Activated T-cell treated with anti-CD3 and anti-CD28 coated beads for 1 hour (primary cell): Measurements from ENCODE around the gene RIC1.
"Not testable (repeated sequence)": the region's sequence is repeated elsewhere in the genome, so short reads cannot be mapped to it uniquely, and the experiment has no call there.

Experiments used
- DNase-seq: peaks from one replicate; pipeline ENCODE4 v3.0.0-alpha.2; 2020; ENCODE audit warnings: low read depth

RIC1 gene

GRCh38 chr9:5787759-5788302 lies 158.9 kb downstream of the RIC1 start:
- DNase-seq: no peak

GRCh38 chr9:5789489-5789888 lies 160.6 kb downstream of the RIC1 start:
- DNase-seq: no peak

GRCh38 chr9:5790923-5791322 lies 162.0 kb downstream of the RIC1 start:
- DNase-seq: no peak

- DNase-seq: no peak
Observed at GRCh38 chr9:5791870-5792269, 163.0 kb downstream of the RIC1 start.

- DNase-seq: no peak
Observed at GRCh38 chr9:5793812-5794211, 164.9 kb downstream of the RIC1 start.

- DNase-seq: no peak
Observed at GRCh38 chr9:5796298-5796697, 167.4 kb downstream of the RIC1 start.

GRCh38 chr9:5798581-5798980 lies 169.7 kb downstream of the RIC1 start:
- no peak for DNase-seq

- no peak for DNase-seq
Observed at GRCh38 chr9:5799314-5799713, 170.4 kb downstream of the RIC1 start.

- DNase-seq: not testable (repeated sequence)
Observed at GRCh38 chr9:5800378-5800777, 171.5 kb downstream of the RIC1 start.

GRCh38 chr9:5800969-5801738 lies 172.2 kb downstream of the RIC1 start:
- no peak for DNase-seq

- no peak for DNase-seq
Observed at GRCh38 chr9:5801739-5802113, 172.8 kb downstream of the RIC1 start.

- no peak for DNase-seq
Observed at GRCh38 chr9:5805478-5805877, 176.6 kb downstream of the RIC1 start.

GRCh38 chr9:5811751-5812150 lies 182.8 kb downstream of the RIC1 start:
- no peak for DNase-seq

- no peak for DNase-seq
Observed at GRCh38 chr9:5813824-5814223, 184.9 kb downstream of the RIC1 start.

- DNase-seq: no peak
Observed at GRCh38 chr9:5815461-5815860, 186.6 kb downstream of the RIC1 start.

GRCh38 chr9:5817862-5818261 lies 189.0 kb downstream of the RIC1 start:
- no peak for DNase-seq

- DNase-seq: no peak
Observed at GRCh38 chr9:5818424-5819142, 189.7 kb downstream of the RIC1 start.

- no peak for DNase-seq
Observed at GRCh38 chr9:5819174-5819573, 190.3 kb downstream of the RIC1 start.

- DNase-seq: no peak
Observed at GRCh38 chr9:5820425-5820824, 191.5 kb downstream of the RIC1 start.

- DNase-seq: no peak
Observed at GRCh38 chr9:5825223-5825622, 196.3 kb downstream of the RIC1 start.
